HEK293T (cell line): Measurements from ENCODE around the gene AOPEP.

Experiments
- CTCF ChIA-PET: fragments of 350-600 bp; formaldehyde crosslinking; extraction: SDS; loops from one replicate; lab custom pipeline; 2021; ENCODE audit warnings: antibody characterized with exemption, inconsistent platforms; lab: Yijun Ruan, JAX
- POLR2A ChIA-PET: fragments of 350-600 bp; formaldehyde crosslinking; extraction: SDS; loops from one replicate; lab custom pipeline; 2020; ENCODE audit warnings: antibody characterized with exemption, inconsistent platforms; lab: Yijun Ruan, JAX
- DNase-seq: peaks from one replicate; pipeline ENCODE4 v3.0.0; 2012; ENCODE audit warnings: mixed read lengths; ENCODE audit errors: extremely low spot score
- ARNT ChIP-seq: fragments of 450-650 bp; IDR thresholded peaks from 2 replicates; pipeline ENCODE4 v1.6.1; 2017; ENCODE audit warnings: mild to moderate bottlenecking
- BHLHE40 ChIP-seq: fragments of 450-650 bp; IDR thresholded peaks from 2 replicates; pipeline ENCODE4 v1.6.1; 2016; ENCODE audit warnings: mild to moderate bottlenecking, moderate library complexity, borderline replicate concordance
- CTBP1 ChIP-seq: fragments of 450-650 bp; IDR thresholded peaks from 2 replicates; pipeline ENCODE4 v1.6.1; 2016; ENCODE audit warnings: borderline replicate concordance
- ELF4 ChIP-seq: fragments of 450-650 bp; IDR thresholded peaks from 2 replicates; pipeline ENCODE4 v1.6.1; 2017; ENCODE audit warnings: antibody characterized with exemption
- FOXA1 ChIP-seq: fragments of 450-650 bp; IDR thresholded peaks from 2 replicates; pipeline ENCODE4 v1.6.1; 2016; ENCODE audit warnings: mild to moderate bottlenecking
- FOXK2 ChIP-seq: fragments of 450-650 bp; IDR thresholded peaks from 2 replicates; pipeline ENCODE4 v1.6.1; 2016; ENCODE audit warnings: mild to moderate bottlenecking
- FOXM1 ChIP-seq: fragments of 450-650 bp; IDR thresholded peaks from 2 replicates; pipeline ENCODE4 v1.6.1; 2017; ENCODE audit warnings: mild to moderate bottlenecking, borderline replicate concordance
- HDGF ChIP-seq: fragments of 450-650 bp; IDR thresholded peaks from 2 replicates; pipeline ENCODE4 v1.6.1; 2017; ENCODE audit warnings: antibody characterized with exemption, borderline replicate concordance
- L3MBTL2 ChIP-seq: fragments of 450-650 bp; conservative IDR thresholded peaks from 2 replicates; pipeline ENCODE4 v1.6.1; 2016; ENCODE audit warnings: mild to moderate bottlenecking
- LEF1 ChIP-seq: fragments of 450-650 bp; IDR thresholded peaks from 2 replicates; pipeline ENCODE4 v1.6.1; 2017; ENCODE audit warnings: mild to moderate bottlenecking, borderline replicate concordance
- NFRKB ChIP-seq: fragments of 450-650 bp; IDR thresholded peaks from 2 replicates; pipeline ENCODE4 v1.6.1; 2016; ENCODE audit warnings: mild to moderate bottlenecking, moderate library complexity
- SP1 ChIP-seq: fragments of 450-650 bp; IDR thresholded peaks from 2 replicates; pipeline ENCODE4 v1.6.1; 2017
- SUZ12 ChIP-seq: fragments of 450-650 bp; IDR thresholded peaks from 2 replicates; pipeline ENCODE4 v1.6.1; 2016; ENCODE audit warnings: mild to moderate bottlenecking
- TARDBP ChIP-seq: fragments of 450-650 bp; IDR thresholded peaks from 2 replicates; pipeline ENCODE4 v1.6.1; 2016
- ZNF384 ChIP-seq: fragments of 450-650 bp; IDR thresholded peaks from 2 replicates; pipeline ENCODE4 v1.6.1; 2016
- TF ChIP-seq, protein P1 (sequence below): fragments of 450-650 bp; IDR thresholded peaks from 2 replicates; pipeline ENCODE4 v1.6.1; 2016

AOPEP gene

GRCh38 chr9:94780516-94780950 is 54.0 kb downstream of the AOPEP start:
- CTCF ChIA-PET = interaction anchor here (0.6 kb wide), 1 partner anchor 29 kb away, joined by 6 read pairs; no protein-coding TSS in a partner anchor
- POLR2A ChIA-PET = no interaction called here
- DNase-seq = no peak
- TF ChIP-seq BHLHE40 (no peak), L3MBTL2 (no peak), ZNF384 (no peak), SUZ12 (no peak), ELF4 (no peak), HDGF (no peak), FOXM1 (no peak), SP1 (no peak), LEF1 (no peak), FOXK2 (no peak), TARDBP (no peak), FOXA1 (no peak), CTBP1 (no peak), ARNT (no peak), NFRKB (no peak)
- TF ChIP-seq, protein P1, sequence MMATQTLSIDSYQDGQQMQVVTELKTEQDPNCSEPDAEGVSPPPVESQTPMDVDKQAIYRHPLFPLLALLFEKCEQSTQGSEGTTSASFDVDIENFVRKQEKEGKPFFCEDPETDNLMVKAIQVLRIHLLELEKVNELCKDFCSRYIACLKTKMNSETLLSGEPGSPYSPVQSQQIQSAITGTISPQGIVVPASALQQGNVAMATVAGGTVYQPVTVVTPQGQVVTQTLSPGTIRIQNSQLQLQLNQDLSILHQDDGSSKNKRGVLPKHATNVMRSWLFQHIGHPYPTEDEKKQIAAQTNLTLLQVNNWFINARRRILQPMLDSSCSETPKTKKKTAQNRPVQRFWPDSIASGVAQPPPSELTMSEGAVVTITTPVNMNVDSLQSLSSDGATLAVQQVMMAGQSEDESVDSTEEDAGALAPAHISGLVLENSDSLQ = no peak

- POLR2A ChIA-PET = no interaction called here
- DNase-seq = no peak
- CTCF ChIA-PET = interaction anchor here (0.6 to 1.2 kb wide), 2 partner anchors 11 to 274 kb away, joined by 3 to 6 read pairs; no protein-coding TSS in a partner anchor
- TF ChIP-seq TARDBP = no peak
- no peak for TF ChIP-seq ZNF384
- no peak for TF ChIP-seq FOXK2
- no peak for TF ChIP-seq HDGF
- no peak for TF ChIP-seq L3MBTL2
- TF ChIP-seq FOXA1 = no peak
- no peak for TF ChIP-seq FOXM1
- no peak for TF ChIP-seq CTBP1
- no peak for TF ChIP-seq ARNT
- no peak for TF ChIP-seq ELF4
- TF ChIP-seq SP1 = no peak
Observed at GRCh38 chr9:94782355-94783101, 56.0 kb downstream of the AOPEP start.

GRCh38 chr9:94783102-94783682 is 56.7 kb downstream of the AOPEP start:
- peak; percentile 67 for DNase-seq
- TF ChIP-seq ARNT = no peak
- no peak for TF ChIP-seq FOXK2
- no peak for TF ChIP-seq HDGF
- no peak for TF ChIP-seq L3MBTL2
- no peak for TF ChIP-seq TARDBP
- CTCF ChIA-PET = interaction anchor here (0.7 to 1.2 kb wide), 2 partner anchors 12 to 345 kb away, joined by 3 read pairs; no protein-coding TSS in a partner anchor
- POLR2A ChIA-PET = no interaction called here

GRCh38 chr9:94783928-94784327 is 57.4 kb downstream of the AOPEP start:
- CTCF ChIA-PET = interaction anchor here (0.7 to 1.1 kb wide), 2 partner anchors 103 to 344 kb away, joined by 3 read pairs; no protein-coding TSS in a partner anchor
- TF ChIP-seq CTBP1 (no peak), HDGF (no peak), FOXA1 (no peak), ARNT (no peak), BHLHE40 (no peak), FOXM1 (no peak), L3MBTL2 (no peak), ELF4 (no peak)
- TF ChIP-seq, protein P1 = no peak
- DNase-seq = no peak
- POLR2A ChIA-PET = interaction anchor here (1.1 kb wide), 1 partner anchor 58 kb away, joined by 3 read pairs; the partner anchor contains the start of gene AOPEP

- ChIA-PET POLR2A (interaction anchor here (1.1 kb wide), 1 partner anchor 59 kb away, joined by 3 read pairs; the partner anchor contains the start of gene AOPEP), CTCF (no interaction called here)
- DNase-seq = no peak
- no peak for TF ChIP-seq ZNF384
- no peak for TF ChIP-seq SUZ12
- no peak for TF ChIP-seq NFRKB
- TF ChIP-seq HDGF = no peak
- TF ChIP-seq TARDBP = no peak
- TF ChIP-seq FOXM1 = no peak
- no peak for TF ChIP-seq ELF4
- no peak for TF ChIP-seq CTBP1
- no peak for TF ChIP-seq BHLHE40
- no peak for TF ChIP-seq SP1
- no peak for TF ChIP-seq ARNT
- TF ChIP-seq, protein P1 = no peak
- TF ChIP-seq FOXA1 = no peak
- no peak for TF ChIP-seq L3MBTL2
- no peak for TF ChIP-seq LEF1
Observed at GRCh38 chr9:94785215-94786169, 59.0 kb downstream of the AOPEP start.
